HepG2 (cell line): ENCODE measurements around the gene ZNF281. TPM values are rescaled to one million over a fixed set of nuclear protein-coding genes. Genes with fewer than 3 reads are reported as not detected.

Experiments used
- AGO2 ChIP-seq: fragments of 200-400 bp; formaldehyde crosslinking; optimal IDR thresholded peaks from 2 replicates; pipeline ENCODE3; 2017; ENCODE audit warnings: mild to moderate bottlenecking, low read depth, low read length, moderate library complexity
- ETV6 ChIP-seq: sonication (generic); formaldehyde crosslinking; conservative IDR thresholded peaks from 2 replicates; pipeline ENCODE4 v1.4.0; 2020; ENCODE audit warnings: missing genetic modification reagents
- HDAC6 ChIP-seq: fragments of 200-600 bp; sonication (generic); IDR thresholded peaks from 2 replicates; pipeline ENCODE4 v1.7.0; 2017; ENCODE audit warnings: mild to moderate bottlenecking, antibody characterized with exemption, low read length, low read depth
- KMT2B ChIP-seq: IDR thresholded peaks from 2 replicates; pipeline ENCODE4 v1.6.1; 2016; ENCODE audit warnings: missing genetic modification reagents, missing compliant biosample characterization
- NRL ChIP-seq: sonication (generic); formaldehyde crosslinking; IDR thresholded peaks from 2 replicates; pipeline ENCODE4 v1.5.0; 2020; ENCODE audit warnings: missing genetic modification reagents, mild to moderate bottlenecking, moderate library complexity, borderline replicate concordance
- PAWR ChIP-seq: sonication (generic); formaldehyde crosslinking; IDR thresholded peaks from 2 replicates; pipeline ENCODE4 v1.4.0; 2020; ENCODE audit warnings: missing genetic modification reagents, mild to moderate bottlenecking, borderline replicate concordance
- TCF7 ChIP-seq: sonication (generic); IDR thresholded peaks from 2 replicates; pipeline ENCODE4 v1.6.1; 2016; ENCODE audit warnings: antibody characterized with exemption, low read depth
- U2AF1 ChIP-seq: fragments of 200-400 bp; formaldehyde crosslinking; optimal IDR thresholded peaks from 2 replicates; pipeline ENCODE3; 2017; ENCODE audit warnings: mild to moderate bottlenecking, low read depth, low read length
- ZBTB39 ChIP-seq: sonication (generic); formaldehyde crosslinking; IDR thresholded peaks from 2 replicates; pipeline ENCODE4 v1.5.0; 2020; ENCODE audit warnings: missing genetic modification reagents
- ZNF260 ChIP-seq: sonication (generic); formaldehyde crosslinking; IDR thresholded peaks from 2 replicates; pipeline ENCODE4 v1.4.0; 2020; ENCODE audit warnings: missing genetic modification reagents, low read depth, mild to moderate bottlenecking, borderline replicate concordance
- ZNF549 ChIP-seq: sonication (generic); formaldehyde crosslinking; IDR thresholded peaks from 2 replicates; pipeline ENCODE4 v1.5.0; 2020; ENCODE audit warnings: missing genetic modification reagents
- polyA plus RNA-seq, 8 experiments: library from polyadenylated mRNA; depleted of rRNA in 3 of 8; stranded (reverse) in 7 of 8; unstranded in 1 of 8; fragments of >200 nt; fragmentation: Illumina TruSeq in 4 of 8; extraction: Trizol in 4 of 8; gene quantifications; 2 replicates each; pipeline versions ENCODE4 v1.2.1 to v1.2.3, GENCODE V29; 2011 to 2016; ENCODE audit warnings: low read depth in 4 of 8, missing spikeins in 1 of 8, mixed read lengths in 1 of 8; ENCODE audit not compliant: insufficient read depth in 1 of 8
- total RNA-seq, 5 experiments: library from RNA; depleted of rRNA; stranded (reverse); fragments of >200 nt; fragmentation: Illumina TruSeq; extraction: Trizol; gene quantifications; 2 replicates each; pipeline ENCODE4 v1.2.3, GENCODE V29; 2016; ENCODE audit warnings: low read depth in 1 of 5
- TF ChIP-seq, protein P1 (sequence below): sonication (generic); formaldehyde crosslinking; IDR thresholded peaks from 2 replicates; pipeline ENCODE4 v1.9.0; 2021; ENCODE audit warnings: mild to moderate bottlenecking, missing genetic modification reagents
- TF ChIP-seq, protein P2 (sequence below): sonication (generic); formaldehyde crosslinking; IDR thresholded peaks from 2 replicates; pipeline ENCODE4 v1.4.0; 2020; ENCODE audit warnings: mild to moderate bottlenecking, missing genetic modification reagents, borderline replicate concordance
- TF ChIP-seq, protein P3 (sequence below): IDR thresholded peaks from 2 replicates; pipeline ENCODE4 v1.6.1; 2016; ENCODE audit warnings: control low read depth

The ZNF281 gene
- total and polyA plus RNA-seq, 2 of the 13 experiments (the other 11 are each of a cell fraction or from before 2014, with no cell fraction given): 7.7 to 20.6 TPM

GRCh38 chr1:200409761-200410565, at the start of gene ZNF281 (continued):
- TF ChIP-seq, protein P1, sequence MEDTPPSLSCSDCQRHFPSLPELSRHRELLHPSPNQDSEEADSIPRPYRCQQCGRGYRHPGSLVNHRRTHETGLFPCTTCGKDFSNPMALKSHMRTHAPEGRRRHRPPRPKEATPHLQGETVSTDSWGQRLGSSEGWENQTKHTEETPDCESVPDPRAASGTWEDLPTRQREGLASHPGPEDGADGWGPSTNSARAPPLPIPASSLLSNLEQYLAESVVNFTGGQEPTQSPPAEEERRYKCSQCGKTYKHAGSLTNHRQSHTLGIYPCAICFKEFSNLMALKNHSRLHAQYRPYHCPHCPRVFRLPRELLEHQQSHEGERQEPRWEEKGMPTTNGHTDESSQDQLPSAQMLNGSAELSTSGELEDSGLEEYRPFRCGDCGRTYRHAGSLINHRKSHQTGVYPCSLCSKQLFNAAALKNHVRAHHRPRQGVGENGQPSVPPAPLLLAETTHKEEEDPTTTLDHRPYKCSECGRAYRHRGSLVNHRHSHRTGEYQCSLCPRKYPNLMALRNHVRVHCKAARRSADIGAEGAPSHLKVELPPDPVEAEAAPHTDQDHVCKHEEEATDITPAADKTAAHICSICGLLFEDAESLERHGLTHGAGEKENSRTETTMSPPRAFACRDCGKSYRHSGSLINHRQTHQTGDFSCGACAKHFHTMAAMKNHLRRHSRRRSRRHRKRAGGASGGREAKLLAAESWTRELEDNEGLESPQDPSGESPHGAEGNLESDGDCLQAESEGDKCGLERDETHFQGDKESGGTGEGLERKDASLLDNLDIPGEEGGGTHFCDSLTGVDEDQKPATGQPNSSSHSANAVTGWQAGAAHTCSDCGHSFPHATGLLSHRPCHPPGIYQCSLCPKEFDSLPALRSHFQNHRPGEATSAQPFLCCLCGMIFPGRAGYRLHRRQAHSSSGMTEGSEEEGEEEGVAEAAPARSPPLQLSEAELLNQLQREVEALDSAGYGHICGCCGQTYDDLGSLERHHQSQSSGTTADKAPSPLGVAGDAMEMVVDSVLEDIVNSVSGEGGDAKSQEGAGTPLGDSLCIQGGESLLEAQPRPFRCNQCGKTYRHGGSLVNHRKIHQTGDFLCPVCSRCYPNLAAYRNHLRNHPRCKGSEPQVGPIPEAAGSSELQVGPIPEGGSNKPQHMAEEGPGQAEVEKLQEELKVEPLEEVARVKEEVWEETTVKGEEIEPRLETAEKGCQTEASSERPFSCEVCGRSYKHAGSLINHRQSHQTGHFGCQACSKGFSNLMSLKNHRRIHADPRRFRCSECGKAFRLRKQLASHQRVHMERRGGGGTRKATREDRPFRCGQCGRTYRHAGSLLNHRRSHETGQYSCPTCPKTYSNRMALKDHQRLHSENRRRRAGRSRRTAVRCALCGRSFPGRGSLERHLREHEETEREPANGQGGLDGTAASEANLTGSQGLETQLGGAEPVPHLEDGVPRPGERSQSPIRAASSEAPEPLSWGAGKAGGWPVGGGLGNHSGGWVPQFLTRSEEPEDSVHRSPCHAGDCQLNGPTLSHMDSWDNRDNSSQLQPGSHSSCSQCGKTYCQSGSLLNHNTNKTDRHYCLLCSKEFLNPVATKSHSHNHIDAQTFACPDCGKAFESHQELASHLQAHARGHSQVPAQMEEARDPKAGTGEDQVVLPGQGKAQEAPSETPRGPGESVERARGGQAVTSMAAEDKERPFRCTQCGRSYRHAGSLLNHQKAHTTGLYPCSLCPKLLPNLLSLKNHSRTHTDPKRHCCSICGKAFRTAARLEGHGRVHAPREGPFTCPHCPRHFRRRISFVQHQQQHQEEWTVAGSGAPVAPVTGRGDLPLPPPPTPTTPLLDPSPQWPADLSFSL (CRISPR knock-in tag): no peak
- TF ChIP-seq U2AF1 (no peak), HDAC6 (no peak), ZNF260 (no peak), PAWR (CRISPR knock-in tag) (no peak), ZNF549 (no peak), ETV6 (CRISPR knock-in tag) (no peak), NRL (CRISPR knock-in tag) (no peak), TCF7 (no peak), KMT2B (CRISPR knock-in tag) (peak; percentile 80; the same call in 1 of the 2 replicates), AGO2 (peak; percentile 21), ZBTB39 (no peak)
- TF ChIP-seq, protein P2, sequence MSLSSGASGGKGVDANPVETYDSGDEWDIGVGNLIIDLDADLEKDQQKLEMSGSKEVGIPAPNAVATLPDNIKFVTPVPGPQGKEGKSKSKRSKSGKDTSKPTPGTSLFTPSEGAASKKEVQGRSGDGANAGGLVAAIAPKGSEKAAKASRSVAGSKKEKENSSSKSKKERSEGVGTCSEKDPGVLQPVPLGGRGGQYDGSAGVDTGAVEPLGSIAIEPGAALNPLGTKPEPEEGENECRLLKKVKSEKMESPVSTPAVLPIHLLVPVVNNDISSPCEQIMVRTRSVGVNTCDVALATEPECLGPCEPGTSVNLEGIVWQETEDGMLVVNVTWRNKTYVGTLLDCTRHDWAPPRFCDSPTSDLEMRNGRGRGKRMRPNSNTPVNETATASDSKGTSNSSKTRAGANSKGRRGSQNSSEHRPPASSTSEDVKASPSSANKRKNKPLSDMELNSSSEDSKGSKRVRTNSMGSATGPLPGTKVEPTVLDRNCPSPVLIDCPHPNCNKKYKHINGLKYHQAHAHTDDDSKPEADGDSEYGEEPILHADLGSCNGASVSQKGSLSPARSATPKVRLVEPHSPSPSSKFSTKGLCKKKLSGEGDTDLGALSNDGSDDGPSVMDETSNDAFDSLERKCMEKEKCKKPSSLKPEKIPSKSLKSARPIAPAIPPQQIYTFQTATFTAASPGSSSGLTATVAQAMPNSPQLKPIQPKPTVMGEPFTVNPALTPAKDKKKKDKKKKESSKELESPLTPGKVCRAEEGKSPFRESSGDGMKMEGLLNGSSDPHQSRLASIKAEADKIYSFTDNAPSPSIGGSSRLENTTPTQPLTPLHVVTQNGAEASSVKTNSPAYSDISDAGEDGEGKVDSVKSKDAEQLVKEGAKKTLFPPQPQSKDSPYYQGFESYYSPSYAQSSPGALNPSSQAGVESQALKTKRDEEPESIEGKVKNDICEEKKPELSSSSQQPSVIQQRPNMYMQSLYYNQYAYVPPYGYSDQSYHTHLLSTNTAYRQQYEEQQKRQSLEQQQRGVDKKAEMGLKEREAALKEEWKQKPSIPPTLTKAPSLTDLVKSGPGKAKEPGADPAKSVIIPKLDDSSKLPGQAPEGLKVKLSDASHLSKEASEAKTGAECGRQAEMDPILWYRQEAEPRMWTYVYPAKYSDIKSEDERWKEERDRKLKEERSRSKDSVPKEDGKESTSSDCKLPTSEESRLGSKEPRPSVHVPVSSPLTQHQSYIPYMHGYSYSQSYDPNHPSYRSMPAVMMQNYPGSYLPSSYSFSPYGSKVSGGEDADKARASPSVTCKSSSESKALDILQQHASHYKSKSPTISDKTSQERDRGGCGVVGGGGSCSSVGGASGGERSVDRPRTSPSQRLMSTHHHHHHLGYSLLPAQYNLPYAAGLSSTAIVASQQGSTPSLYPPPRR (CRISPR knock-in tag): no peak; the same call in 1 of the 2 replicates
- TF ChIP-seq, protein P3, sequence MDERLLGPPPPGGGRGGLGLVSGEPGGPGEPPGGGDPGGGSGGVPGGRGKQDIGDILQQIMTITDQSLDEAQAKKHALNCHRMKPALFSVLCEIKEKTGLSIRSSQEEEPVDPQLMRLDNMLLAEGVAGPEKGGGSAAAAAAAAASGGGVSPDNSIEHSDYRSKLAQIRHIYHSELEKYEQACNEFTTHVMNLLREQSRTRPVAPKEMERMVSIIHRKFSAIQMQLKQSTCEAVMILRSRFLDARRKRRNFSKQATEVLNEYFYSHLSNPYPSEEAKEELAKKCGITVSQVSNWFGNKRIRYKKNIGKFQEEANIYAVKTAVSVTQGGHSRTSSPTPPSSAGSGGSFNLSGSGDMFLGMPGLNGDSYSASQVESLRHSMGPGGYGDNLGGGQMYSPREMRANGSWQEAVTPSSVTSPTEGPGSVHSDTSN: peak; percentile 96
